HG03565 (cell line): ENCODE data around the gene MNAT1.
"Not testable (repeated sequence)": the region's sequence is repeated elsewhere in the genome, so short reads cannot be mapped to it uniquely, and the experiment has no call there.

ENCODE experiments used
- ATAC-seq: cut with Tn5 transposase; IDR thresholded peaks from one replicate; pipeline ENCODE4 v1.9.1; 2021; ENCODE audit warnings: mild to moderate bottlenecking, moderate library complexity; ENCODE audit not compliant: unreplicated experiment

Gene MNAT1

DNA sequence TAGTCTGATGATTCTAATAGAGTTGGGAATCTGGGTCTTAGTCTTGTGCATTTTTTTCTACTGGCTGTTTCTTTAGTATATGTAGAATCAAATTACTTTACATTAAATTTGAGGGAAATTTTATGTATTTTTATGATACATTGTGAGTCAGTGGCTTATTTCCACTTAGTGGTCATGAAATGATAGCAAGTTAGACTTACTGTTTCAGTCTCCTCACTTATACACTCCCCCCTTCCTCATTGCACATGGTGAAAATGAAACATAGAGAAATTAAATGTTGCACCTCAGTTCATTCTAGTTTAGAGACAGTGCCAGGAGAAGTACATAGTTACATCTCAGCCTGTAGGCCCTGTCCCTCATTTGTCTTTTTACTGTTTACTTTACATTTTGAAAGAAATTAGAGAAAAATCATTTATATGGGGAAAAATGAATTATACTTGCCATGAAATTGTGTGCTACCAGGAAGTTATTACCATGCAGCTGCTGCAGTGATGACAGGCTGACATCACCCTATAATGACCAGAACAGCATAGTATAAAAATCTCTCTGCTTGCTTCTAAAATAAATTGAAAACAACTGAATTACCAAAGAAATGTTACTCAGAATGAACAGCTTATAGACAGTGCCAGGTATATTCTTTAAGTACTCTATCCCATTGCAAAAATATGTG is 133.1 kb downstream of the MNAT1 start:
- no peak for ATAC-seq

DNA sequence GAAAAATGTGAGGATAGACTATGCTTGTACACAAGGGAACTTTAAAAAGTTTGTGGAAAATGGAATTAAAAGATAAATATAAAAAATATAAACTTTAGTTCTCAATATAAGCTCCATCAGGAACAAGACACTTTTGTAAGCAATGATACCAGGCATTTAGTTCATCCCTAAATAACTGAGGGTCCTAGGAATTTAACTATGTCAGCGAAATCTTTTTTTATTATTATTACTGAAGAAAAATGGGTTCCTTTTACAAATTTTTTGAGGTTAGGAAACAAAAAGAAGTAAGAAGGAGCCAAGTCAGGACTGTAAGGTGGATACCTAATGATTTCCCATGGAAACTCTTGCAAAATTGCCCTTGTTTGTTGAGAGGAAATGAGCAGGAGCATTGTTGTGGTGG is 143.6 kb downstream of the MNAT1 start:
- ATAC-seq: no peak

DNA sequence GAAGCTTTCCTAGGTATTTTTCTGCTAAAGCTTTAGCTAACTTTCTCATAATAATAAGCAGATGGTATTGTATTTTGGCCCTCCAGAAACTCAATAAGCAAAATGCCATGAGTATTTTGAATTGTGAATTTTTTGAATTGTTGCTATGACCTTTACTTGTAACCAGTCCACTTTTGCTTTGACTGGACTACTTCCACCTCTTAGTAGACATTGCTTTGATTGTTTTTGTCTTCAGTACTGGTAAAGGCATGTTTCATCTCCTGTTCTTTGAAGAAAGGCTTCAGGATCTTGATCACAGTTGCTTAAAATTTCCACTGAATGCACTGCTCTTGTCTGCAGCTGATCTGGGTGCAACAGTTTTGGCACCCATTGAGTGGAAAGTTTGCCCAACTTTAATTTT is 144.0 kb downstream of the MNAT1 start:
- no peak for ATAC-seq

DNA sequence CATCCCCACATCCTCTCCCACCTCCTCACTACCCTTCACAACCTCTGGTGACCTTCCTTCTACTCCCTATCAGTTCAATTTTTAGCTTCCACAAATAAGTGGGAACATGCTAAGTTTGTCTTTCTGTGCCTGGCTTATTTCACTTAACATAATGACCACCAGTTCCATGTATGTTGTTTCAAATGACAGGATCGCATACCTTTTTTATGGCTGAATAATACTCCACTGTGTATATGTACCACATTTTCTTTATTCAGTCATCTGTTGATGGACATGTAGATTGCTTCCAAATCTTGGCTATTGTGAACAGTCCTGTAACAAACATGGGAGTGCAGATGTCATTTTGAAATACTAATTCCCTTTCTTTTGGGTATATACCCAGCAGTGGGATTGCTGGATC is 147.7 kb downstream of the MNAT1 start:
- ATAC-seq: no peak

DNA sequence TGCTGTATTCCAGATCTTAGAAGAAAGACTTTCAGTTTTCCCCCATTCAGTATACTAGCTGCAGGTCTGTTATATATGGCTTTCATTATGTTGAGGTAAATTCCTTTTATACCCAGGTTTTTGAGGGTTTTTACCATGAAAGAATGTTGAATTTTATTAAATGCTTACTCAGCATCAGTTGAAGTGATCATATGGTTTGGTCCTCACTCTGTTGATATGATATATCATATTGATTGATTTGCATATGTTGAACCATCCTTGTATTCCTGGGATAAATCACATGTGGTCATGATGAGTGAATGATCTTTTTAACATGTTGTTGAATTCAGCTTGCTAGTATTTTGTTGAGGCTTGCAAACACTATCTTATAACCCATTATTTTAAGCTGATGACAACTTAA is 149.6 kb downstream of the MNAT1 start:
- ATAC-seq: no peak

DNA sequence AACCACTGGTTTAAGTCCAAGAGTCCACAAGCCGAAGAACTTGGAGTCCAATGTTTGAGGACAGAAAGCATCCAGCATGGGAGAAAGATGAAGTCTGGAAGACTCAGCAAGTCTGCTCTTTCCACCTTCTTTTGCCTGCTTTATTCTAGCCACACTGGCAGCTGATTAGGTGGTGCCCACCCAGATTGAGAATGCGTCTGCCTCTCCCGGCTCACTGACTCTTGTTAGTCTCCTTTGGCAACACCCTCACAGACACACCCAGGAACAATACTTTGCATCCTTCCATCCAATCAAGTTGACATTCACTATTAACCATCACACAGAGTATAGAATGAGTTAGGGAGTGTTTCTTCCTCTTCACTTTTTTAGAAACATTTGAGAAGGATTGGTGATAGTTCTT is 156.1 kb downstream of the MNAT1 start:
- not testable (repeated sequence) for ATAC-seq

DNA sequence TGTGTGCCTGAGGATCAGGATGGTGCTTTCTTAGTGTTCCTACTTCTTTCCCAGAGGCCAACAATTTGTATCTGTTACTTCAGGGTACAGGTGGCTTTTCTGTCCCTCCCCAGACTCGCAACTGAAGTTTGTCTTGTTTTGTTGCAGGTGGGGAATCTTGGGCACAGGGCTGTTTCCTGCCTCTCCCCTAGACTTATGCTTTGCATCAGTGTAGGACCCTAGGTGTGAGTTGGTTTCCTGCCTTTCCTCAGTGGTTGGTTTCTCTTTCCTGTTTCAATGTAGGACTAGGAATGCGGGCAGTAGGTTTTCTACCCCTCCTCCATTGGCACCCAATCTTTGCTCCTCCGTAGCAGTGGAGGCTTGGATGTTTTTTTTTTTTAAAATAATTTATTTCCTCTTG is 159.3 kb downstream of the MNAT1 start:
- ATAC-seq: no peak

DNA sequence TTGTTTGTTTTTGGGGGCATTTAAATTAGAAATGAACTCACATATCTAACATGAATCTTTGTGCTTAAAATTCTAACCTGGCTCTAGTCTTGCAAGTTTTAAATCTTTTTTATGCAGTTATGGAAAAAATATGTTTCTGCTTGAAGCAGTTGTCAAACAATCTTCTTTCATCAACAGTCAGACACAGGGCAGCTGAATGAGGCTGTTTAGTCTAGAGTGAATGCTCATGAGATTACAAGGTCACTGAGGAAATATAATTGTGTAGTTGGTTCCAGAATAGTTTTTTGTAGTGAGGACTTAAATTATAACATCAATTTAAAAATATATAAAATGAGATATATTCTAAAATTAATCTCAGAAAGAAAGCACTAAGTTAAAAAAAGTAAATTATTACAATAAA is 169.8 kb downstream of the MNAT1 start:
- ATAC-seq: no peak

DNA sequence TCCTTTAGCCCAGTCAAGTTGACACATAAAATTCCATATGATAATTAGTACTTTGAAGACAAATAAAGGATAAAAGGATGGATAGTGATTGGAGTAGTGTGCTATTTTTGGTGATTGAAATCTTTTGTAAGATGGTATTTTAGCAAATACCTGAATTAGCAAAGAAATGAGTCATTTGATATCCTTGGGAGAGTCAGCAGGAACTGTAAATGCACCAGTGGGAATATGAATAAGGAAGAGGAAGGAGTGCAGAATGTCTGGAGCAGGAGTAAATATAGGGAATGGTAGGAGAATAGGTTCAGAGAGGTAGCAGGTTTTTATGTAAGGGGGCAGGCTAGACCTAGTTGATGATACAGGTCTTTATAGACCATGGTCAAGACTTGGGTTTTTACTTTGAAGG is 171.4 kb downstream of the MNAT1 start:
- no peak for ATAC-seq

DNA sequence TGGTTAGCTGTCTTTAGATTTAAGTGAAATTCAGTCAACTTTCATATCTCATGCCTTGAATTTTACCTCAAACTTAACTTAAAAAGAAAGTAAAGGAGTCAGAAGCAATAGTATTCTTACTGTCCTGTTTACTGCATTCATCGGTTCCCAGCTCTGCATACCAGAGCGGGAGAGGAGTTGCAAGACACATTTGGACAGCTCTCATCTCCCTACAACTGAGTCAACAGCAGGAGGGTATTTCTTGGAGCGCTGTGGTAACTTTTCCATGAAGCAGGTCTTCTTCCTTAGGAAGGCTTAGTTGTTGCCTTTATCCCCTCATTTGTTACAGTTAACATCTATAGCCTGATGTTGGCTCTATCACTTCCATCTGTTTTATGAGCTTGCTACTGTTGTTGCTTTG is 181.2 kb downstream of the MNAT1 start:
- ATAC-seq: no peak

DNA sequence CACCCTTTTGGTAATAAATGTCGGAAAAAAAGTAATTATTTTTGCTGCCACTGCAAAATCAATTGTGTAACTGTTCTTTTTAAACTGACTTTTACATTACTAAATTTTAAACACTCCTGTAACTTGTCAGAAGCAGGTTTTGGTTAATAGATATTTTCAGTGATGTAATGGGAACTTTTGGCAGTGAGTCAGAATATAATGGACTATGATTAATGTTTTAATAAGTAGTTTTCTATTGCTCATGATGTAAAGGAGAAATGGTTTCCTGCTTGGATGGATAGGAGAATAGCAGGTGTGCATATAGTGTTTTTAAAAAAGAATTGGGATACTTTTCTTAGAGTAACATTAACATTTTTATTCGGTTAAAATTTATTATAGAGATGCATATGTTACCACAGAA is 187.5 kb downstream of the MNAT1 start:
- no peak for ATAC-seq

DNA sequence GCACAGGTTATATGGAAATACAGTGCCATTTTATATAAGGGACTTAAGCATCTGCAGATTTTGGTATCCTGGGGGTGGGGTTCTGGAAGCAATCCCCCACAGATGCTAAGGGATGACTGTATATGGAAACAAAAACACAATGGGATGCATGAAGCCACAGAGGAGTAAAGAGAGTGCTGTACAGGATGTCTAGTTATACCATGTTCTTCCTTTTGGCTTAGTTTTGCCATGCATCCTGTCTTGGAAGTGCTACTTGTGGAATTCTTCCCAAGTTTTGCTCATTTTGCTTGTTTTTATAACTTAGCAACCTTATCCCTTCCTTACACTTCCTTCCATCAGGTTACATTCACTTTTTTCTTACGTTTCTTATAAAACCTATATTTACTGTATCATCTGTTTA is 190.7 kb downstream of the MNAT1 start:
- ATAC-seq: no peak

DNA sequence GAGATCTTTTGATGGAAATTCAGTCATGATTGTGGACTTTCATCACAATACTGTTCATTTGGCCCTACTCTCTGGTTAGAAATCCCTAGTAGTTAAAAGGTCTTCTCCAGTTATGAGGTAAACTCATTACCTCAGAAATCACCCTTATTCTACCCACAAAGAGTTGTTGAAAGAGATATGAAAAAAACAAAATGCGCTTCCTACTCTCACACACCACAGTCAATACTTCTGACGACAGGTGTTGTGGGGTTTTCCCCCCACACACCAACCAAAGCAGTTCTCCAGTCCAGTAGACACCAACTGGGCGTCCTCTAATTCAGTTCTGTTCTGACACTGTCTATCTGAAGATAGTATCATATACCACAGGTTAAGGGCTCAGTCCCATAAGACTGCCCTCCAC is 191.4 kb downstream of the MNAT1 start:
- ATAC-seq: peak; percentile 93

DNA sequence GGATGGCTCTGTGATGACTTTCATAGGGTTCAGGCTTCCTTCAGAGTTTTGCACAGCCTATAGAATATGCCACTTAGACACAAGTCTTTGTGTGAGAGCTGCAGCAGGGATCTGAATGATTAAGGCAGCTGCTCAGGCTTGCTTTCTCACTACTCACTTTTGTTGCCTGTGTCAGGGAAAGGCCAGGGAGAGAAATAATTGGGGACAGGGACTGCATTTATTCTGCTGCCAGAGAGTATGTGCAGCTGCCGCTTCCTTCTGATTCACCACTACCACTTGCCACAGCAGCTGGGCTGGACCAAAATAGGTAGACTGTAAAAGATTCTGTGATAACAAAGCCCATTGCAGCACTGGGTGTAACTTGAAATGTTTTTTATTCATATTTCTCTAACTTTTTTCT is 196.7 kb downstream of the MNAT1 start:
- no peak for ATAC-seq

DNA sequence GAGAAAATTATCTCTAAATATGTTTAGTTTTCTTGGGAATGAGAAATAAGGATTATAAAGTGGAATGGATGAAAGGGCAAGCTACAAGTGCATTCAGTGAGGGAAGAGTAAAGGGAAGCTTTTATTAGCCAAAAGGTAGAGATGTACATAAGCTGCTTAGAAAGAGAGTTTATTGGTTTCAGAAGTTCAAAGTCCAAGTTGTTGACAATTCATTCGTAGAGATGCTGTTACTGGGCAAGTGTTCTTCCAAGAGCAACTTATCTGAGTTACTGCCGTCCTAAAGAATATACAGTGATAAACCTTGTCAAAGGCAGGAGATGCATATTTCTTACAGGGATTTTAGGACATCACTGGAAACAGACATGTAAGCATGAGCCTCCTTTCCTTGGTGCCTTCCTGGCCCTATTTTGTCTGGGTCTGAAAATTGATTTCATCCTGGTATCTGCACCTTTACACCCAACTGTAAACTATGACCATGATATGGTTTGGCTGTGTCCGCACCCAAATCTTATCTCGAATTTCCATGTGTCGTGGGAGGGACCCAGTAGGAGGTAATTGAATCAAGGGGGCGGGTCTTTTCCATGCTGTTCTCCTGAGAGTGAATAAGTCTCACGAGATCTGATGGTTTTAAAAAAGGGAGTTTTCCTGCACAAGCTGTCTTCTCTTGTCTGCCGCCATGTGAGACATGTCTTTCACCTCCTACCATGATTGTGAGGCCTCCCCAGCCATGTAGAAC is 199.5 kb downstream of the MNAT1 start:
- ATAC-seq: no peak

DNA sequence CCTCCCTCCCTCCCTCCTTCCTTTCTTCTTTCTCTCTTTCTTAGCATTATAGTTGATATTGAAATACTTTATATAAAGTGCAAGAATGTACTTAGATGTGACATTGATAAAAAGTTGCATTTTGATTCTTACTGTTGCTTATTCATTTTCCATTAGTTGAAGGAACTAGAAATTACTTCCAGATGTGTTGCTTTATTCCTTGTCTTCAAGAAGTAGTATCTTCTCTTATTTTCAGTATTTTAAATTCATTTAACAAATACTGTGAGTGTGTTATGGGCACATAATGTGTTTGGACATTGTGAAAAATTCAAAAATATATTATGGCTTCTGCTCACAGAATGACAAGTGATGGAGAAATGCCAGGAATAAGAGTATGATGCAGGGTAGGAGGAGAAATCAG is 200.8 kb downstream of the MNAT1 start:
- ATAC-seq: no peak

DNA sequence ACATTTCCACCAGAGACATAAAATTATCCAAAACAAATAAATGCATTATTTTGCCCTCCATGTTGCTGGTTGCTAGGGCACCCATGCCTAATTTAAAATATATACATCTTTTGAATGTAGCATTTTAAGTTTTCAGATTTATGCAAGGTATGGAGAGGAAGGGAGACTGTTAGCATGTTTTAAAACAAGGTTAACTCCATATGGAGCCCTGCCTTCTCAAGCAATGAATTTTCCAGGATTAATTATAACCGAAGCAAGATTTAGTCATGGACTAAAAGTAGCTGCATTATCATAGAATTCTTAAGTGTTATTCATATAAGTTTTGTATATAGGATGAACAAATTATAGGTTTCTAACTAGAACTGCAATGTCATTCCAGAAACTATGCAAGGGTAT is 209.1 kb downstream of the MNAT1 start:
- ATAC-seq: no peak

DNA sequence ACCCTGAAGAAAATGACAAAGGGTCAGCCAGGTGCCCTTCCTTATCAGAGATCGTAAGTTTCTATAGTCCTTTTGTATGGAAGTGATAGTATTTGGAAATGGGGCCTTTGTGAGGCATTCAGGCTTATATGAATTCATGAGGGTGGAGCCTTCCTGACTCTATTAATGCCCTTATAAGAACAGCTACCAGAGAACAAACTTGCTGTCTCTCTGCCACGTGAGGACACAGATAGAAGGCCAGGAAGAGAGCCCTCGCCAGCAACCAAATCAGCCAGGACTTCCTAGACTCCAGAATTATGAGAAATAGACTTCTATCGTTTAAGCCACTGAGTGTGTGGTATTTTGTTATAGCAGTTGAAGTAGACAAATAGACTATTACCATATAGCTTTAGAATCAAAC is 209.6 kb downstream of the MNAT1 start:
- no peak for ATAC-seq

DNA sequence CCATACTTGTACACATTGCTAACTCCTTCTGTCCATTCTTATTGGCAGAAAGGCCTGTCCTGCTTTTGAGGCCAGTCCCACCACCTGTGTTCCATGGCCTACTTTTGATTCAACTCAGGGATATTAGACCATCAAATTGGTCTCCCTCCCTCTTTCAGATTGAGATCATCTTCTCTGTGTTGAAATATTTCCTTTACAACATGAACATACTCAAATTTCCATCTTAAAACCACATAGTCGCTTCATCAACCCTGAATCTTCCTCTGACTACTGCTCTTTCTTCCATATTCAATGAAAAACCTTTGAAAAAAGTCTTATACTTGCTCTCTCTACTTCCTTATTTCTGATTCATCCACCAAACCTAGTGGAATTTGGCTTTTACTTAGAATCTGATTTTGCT is 211.4 kb downstream of the MNAT1 start:
- no peak for ATAC-seq

DNA sequence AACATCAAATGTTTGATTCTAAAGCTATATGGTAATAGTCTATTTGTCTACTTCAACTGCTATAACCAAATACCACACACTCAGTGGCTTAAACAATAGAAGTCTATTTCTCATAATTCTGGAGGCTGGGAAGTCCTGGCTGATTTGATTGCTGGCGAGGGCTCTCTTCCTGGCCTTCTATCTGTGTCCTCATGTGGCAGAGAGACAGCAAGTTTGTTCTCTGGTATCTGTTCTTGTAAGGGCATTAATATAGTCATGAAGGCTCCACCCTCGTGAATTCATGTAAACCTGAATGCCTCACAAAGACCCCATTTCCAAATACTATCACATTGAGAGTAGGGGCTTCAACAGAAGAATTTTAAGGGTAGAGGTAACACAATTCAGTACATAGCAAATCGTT is 212.2 kb downstream of the MNAT1 start:
- no peak for ATAC-seq

DNA sequence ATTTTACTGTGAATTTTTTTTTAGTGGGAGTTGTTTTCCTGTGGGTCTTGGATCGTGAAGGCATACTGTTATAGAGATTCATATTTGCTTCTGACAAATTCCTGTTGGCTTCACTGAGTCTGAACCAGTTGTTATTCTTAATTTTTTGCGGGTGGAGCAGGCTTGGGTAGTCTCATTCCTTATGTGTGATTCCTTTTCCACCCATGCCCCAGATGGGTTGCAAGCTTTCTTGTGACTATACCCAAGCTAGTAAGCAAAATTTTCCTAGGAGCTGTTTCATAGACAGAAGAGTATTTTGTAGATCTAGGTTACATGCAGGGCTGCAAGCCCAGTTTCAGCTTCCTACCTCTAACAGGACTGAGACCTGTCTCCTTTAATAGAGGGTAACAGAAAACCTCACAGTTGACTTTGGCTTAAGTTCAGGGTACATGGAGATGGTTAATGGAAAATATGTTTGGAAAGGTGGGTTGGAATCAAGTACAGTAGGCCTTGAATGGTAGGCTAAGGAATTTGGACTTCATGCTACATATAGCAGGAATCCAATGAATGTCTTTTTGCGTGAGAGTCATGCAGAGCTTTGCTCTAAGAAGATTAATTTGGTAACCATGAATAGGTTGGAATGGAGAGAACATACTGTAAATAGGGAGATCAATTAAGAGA is 217.3 kb downstream of the MNAT1 start:
- ATAC-seq: no peak

DNA sequence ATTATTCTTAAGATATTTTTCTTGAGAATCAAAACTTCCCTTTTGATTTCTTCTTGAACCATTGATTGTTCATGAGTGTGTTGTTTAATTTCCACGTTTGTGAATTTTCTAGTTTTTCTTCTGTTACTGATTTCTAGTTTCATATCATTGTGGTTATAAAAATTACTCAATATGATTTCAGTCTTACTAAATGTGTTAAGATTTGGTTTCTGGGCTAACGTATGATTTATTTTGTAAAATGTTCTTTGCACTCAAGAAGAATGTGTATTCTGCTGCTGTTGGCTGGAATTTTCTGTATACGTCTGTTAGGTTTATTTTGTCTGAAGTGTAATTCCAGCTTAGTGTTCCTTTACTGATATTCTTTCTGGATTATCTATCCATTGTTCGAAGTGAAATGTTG is 221.6 kb downstream of the MNAT1 start:
- ATAC-seq: no peak
